ENCODE measurements around the gene SCUBE1. TPM values are rescaled to one million over a fixed set of nuclear protein-coding genes. Genes with fewer than 3 reads are reported as not detected.

The SCUBE1 gene
- total and polyA plus RNA-seq, 2 of the 4 experiments (the other 2 are of a cell fraction), result not detected

DNA sequence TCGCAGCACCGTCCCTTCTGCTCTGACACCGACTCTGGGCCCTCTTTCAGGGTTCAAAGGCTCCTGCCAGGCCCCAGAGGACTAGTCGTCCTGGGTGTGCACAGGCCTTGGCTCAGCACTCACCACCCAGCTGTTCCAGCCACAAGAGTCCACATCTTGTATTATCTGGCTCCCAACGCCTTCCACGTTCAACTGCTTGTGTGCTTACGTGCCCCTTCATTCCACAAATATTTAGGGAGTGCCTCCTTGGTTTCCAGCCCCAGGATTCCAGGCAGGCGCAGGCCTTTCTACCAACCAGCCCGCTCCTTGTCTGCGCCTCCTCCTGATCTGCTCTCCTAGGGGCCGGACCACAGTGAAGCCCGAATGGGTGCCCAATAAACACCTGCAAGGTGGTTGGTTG is 70.9 kb downstream of the SCUBE1 start:
- Histone ChIP-seq H3K18ac (ENCODE audit: low read depth, low read length) (no peak overlapping the region), H3K9ac (ENCODE audit: low read depth, low read length) (no peak overlapping the region), H3K4me1 (ENCODE audit: control insufficient read depth, insufficient read depth, low read length) (peaks cover 2% of the 10 kb centered on the region; the same call in 1 of the 2 replicates), H3K9me1 (ENCODE audit: insufficient read depth, low read length) (no peaks in the 10 kb centered on the region), H3K27ac (ENCODE audit: insufficient read depth, low read length) (no peak overlapping the region), H2BK15ac (ENCODE audit: low read depth, low read length) (no peak overlapping the region), H3K4me3 (ENCODE audit: insufficient read depth, low read depth, low read length) (no peak overlapping the region), H4K20me1 (ENCODE audit: insufficient read depth, low read length) (no peaks in the 10 kb centered on the region), H3K36me3 (ENCODE audit: control insufficient read depth, insufficient read depth, low read length) (no peaks in the 10 kb centered on the region), H3K56ac (ENCODE audit: extremely low read depth, insufficient read depth, low read length) (no peak overlapping the region), H2AK9ac (replicated peaks; ENCODE audit: low read depth, low read length, poor library complexity) (no peak overlapping the region), H3K4me2 (ENCODE audit: low read depth, low read length) (no peak overlapping the region), H3K79me1 (ENCODE audit: low read depth in 1 of 2, low read length in 2 of 2) (no peaks in the 10 kb centered on the region), H3K27me3 (ENCODE audit: control insufficient read depth, insufficient read depth, low read length) (peaks cover 39% of the 10 kb centered on the region), H2BK5ac (ENCODE audit: low read depth, low read length, poor library complexity, severe bottlenecking) (no peak overlapping the region), H2BK20ac (ENCODE audit: low read depth, low read length) (no peak overlapping the region), H4K5ac (ENCODE audit: low read depth, low read length) (no peak overlapping the region), H4K91ac (ENCODE audit: insufficient read depth, low read depth, low read length) (no peak overlapping the region), H3K9me3 (ENCODE audit: control insufficient read depth, insufficient read depth, low read length) (no peaks in the 10 kb centered on the region), H3K23ac (ENCODE audit: low read depth, low read length) (no peak overlapping the region), H4K8ac (ENCODE audit: low read depth in 2 of 2, low read length in 2 of 2) (no peak overlapping the region), H3K14ac (replicated peaks; ENCODE audit: low read depth, low read length) (no peak overlapping the region), H2AFZ (replicated peaks; ENCODE audit: low read length, poor library complexity) (peak overlapping the region; percentile 32), H3K4ac (ENCODE audit: low read depth, low read length) (no peak overlapping the region), H2AK5ac (ENCODE audit: low read depth, low read length) (no peak overlapping the region), H2BK120ac (ENCODE audit: low read depth, low read length) (no peak overlapping the region)
- TF ChIP-seq, protein P1, sequence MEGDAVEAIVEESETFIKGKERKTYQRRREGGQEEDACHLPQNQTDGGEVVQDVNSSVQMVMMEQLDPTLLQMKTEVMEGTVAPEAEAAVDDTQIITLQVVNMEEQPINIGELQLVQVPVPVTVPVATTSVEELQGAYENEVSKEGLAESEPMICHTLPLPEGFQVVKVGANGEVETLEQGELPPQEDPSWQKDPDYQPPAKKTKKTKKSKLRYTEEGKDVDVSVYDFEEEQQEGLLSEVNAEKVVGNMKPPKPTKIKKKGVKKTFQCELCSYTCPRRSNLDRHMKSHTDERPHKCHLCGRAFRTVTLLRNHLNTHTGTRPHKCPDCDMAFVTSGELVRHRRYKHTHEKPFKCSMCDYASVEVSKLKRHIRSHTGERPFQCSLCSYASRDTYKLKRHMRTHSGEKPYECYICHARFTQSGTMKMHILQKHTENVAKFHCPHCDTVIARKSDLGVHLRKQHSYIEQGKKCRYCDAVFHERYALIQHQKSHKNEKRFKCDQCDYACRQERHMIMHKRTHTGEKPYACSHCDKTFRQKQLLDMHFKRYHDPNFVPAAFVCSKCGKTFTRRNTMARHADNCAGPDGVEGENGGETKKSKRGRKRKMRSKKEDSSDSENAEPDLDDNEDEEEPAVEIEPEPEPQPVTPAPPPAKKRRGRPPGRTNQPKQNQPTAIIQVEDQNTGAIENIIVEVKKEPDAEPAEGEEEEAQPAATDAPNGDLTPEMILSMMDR (conservative IDR thresholded peaks at IDR 0.05; ENCODE audit: low read depth, low read length), result no peak
- TF ChIP-seq CHD1 (IDR thresholded peaks at IDR 0.05; ENCODE audit: low read depth, low read length) (no peak), MAFK (IDR thresholded peaks at IDR 0.05; ENCODE audit: low read depth, low read length) (no peak), BHLHE40 (IDR thresholded peaks at IDR 0.05; ENCODE audit: low read depth, low read length) (no peak), MAZ (IDR thresholded peaks at IDR 0.05; ENCODE audit: borderline replicate concordance, low read depth, low read length) (no peak), RCOR1 (IDR thresholded peaks at IDR 0.05; ENCODE audit: insufficient replicate concordance, low read length) (no peak), POLR2A (IDR thresholded peaks at IDR 0.05; ENCODE audit: low read depth, low read length) (no peak), RAD21 (IDR thresholded peaks at IDR 0.05; ENCODE audit: low read length) (no peak), CEBPB (IDR thresholded peaks at IDR 0.05; ENCODE audit: low read depth, low read length) (no peak), MXI1 (IDR thresholded peaks at IDR 0.05; ENCODE audit: borderline replicate concordance, low read depth, low read length) (no peak), RFX5 (IDR thresholded peaks at IDR 0.05; ENCODE audit: low read depth, low read length) (no peak), FOS (IDR thresholded peaks at IDR 0.05; ENCODE audit: low read depth, low read length) (no peak), NFE2L2 (IDR thresholded peaks at IDR 0.05; ENCODE audit: low read depth, low read length) (no peak), SMC3 (IDR thresholded peaks at IDR 0.05; ENCODE audit: low read depth, low read length) (no peak)
- TF ChIP-seq, protein P2, sequence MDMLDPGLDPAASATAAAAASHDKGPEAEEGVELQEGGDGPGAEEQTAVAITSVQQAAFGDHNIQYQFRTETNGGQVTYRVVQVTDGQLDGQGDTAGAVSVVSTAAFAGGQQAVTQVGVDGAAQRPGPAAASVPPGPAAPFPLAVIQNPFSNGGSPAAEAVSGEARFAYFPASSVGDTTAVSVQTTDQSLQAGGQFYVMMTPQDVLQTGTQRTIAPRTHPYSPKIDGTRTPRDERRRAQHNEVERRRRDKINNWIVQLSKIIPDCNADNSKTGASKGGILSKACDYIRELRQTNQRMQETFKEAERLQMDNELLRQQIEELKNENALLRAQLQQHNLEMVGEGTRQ (IDR thresholded peaks at IDR 0.05; ENCODE audit: low read depth, low read length), result no peak
- TF ChIP-seq, protein P3, sequence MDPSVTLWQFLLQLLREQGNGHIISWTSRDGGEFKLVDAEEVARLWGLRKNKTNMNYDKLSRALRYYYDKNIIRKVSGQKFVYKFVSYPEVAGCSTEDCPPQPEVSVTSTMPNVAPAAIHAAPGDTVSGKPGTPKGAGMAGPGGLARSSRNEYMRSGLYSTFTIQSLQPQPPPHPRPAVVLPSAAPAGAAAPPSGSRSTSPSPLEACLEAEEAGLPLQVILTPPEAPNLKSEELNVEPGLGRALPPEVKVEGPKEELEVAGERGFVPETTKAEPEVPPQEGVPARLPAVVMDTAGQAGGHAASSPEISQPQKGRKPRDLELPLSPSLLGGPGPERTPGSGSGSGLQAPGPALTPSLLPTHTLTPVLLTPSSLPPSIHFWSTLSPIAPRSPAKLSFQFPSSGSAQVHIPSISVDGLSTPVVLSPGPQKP (IDR thresholded peaks at IDR 0.05; ENCODE audit: borderline replicate concordance, low read depth, low read length), result no peak
- DNase-seq (peak; percentile 18), ATAC-seq (ENCODE audit: low read depth) (no peak)
- POLR2A ChIA-PET (ENCODE audit: unreplicated experiment), result no interaction called here
- 63% methylated on average over 5 of the region's 12 CpGs; no CpG with 5 or more reads in 1 of the 2 experiments for WGBS, 2 experiments (ENCODE audit: extremely low coverage in 2 of 2, insufficient read length in 1 of 2)
- dilution Hi-C loops (cut with HindIII; ENCODE audit: low sequenced_read_pairs, unreplicated experiment) (no loop called here), in situ Hi-C loops (cut with MboI; ENCODE audit: low sequenced_read_pairs) (loop anchor here (10.0 kb wide), 2 partner anchors 72 to 102 kb away; partner anchors contain the start of gene SCUBE1), intact Hi-C loops (cut with micrococcal nuclease) (loop anchor here (10.0 kb wide), 1 partner anchor 632 kb away; no protein-coding TSS in a partner anchor)
- no TSS peak for BruUV-seq (replicated peaks)
- CTCF ChIA-PET, result interaction anchor here (0.6 to 2.5 kb wide), 4 partner anchors 23 to 614 kb away, joined by 3 to 26 read pairs (median 4); no protein-coding TSS in a partner anchor

Measured in IMR-90 (cell line).